Neural progenitor cell (in vitro differentiated cells): ENCODE results near the gene GTF2IRD2. TPM values are rescaled to one million over a fixed set of nuclear protein-coding genes. Genes with fewer than 3 reads are reported as not detected.
"Not testable (repeated sequence)": the region's sequence is repeated elsewhere in the genome, so short reads cannot be mapped to it uniquely, and the experiment has no call there.

Source experiments
- DNase-seq: peaks from one replicate; pipeline ENCODE4 v3.0.0-alpha.2; 2016; ENCODE audit warnings: low spot score
- H2AFZ ChIP-seq: fragments of 200-600 bp; sonication (generic); replicated peaks from 2 replicates; pipeline ENCODE4 v1.6.1; 2016; ENCODE audit warnings: antibody characterized with exemption
- H3F3A ChIP-seq: fragments of 200-600 bp; sonication (generic); 2 replicates; pipeline ENCODE4 v1.6.1; 2016; ENCODE audit warnings: antibody characterized with exemption, low read depth
- H3K27ac ChIP-seq: fragments of 200-600 bp; sonication (generic); 2 replicates; pipeline ENCODE4 v1.5.1; 2016; ENCODE audit warnings: mild to moderate bottlenecking
- H3K27me3 ChIP-seq: fragments of 200-600 bp; sonication (generic); 2 replicates; pipeline ENCODE4 v1.6.1; 2016; ENCODE audit warnings: mild to moderate bottlenecking, moderate library complexity
- H3K36me3 ChIP-seq: fragments of 200-600 bp; sonication (generic); 2 replicates; pipeline ENCODE4 v1.5.1; 2016
- H3K4me1 ChIP-seq: fragments of 200-600 bp; sonication (generic); 2 replicates; pipeline ENCODE4 v1.6.1; 2016; ENCODE audit warnings: mixed run types
- H3K4me2 ChIP-seq: fragments of 200-600 bp; sonication (generic); 2 replicates; pipeline ENCODE4 v1.6.1; 2016
- H3K4me3 ChIP-seq: fragments of 200-600 bp; sonication (generic); 2 replicates; pipeline ENCODE4 v1.5.1; 2016
- H3K79me2 ChIP-seq: fragments of 200-600 bp; sonication (generic); 2 replicates; pipeline ENCODE4 v1.6.1; 2016; ENCODE audit warnings: low read depth
- H3K9ac ChIP-seq: fragments of 200-600 bp; sonication (generic); 2 replicates; pipeline ENCODE4 v1.6.1; 2016
- H3K9me3 ChIP-seq: fragments of 200-600 bp; sonication (generic); 2 replicates; pipeline ENCODE4 v1.5.1; 2016; ENCODE audit warnings: low read depth
- H4K20me1 ChIP-seq: fragments of 200-600 bp; sonication (generic); 2 replicates; pipeline ENCODE4 v1.6.1; 2016; ENCODE audit warnings: low read depth
- H3K27ac Mint-ChIP-seq: 3 replicates; pipeline ENCODE4 v1.8.0; 2021; ENCODE audit warnings: mixed read lengths
- H3K27me3 Mint-ChIP-seq: 2 replicates; pipeline ENCODE4 v1.8.0; 2022; ENCODE audit warnings: low read depth, mild to moderate bottlenecking, inconsistent platforms, moderate library complexity, mixed read lengths; ENCODE audit not compliant: insufficient read depth
- H3K36me3 Mint-ChIP-seq: 3 replicates; pipeline ENCODE4 v1.8.0; 2021; ENCODE audit warnings: mixed read lengths
- H3K4me1 Mint-ChIP-seq: 3 replicates; pipeline ENCODE4 v1.8.0; 2021; ENCODE audit warnings: mixed read lengths
- H3K4me3 Mint-ChIP-seq: 3 replicates; pipeline ENCODE4 v1.8.0; 2021; ENCODE audit warnings: mild to moderate bottlenecking, moderate library complexity, mixed read lengths
- H3K9me3 Mint-ChIP-seq: 3 replicates; pipeline ENCODE4 v1.8.0; 2020; ENCODE audit warnings: mixed read lengths
- small RNA-seq: library from RNA; depleted of rRNA; stranded (forward); fragments of <200 nt; gene quantifications from one replicate; pipeline ENCODE3, GENCODE V24; 2015
- total RNA-seq: library from RNA; depleted of rRNA; stranded (reverse); fragments of >200 nt; gene quantifications from 2 replicates; pipeline ENCODE4 v1.2.3, GENCODE V29; 2015; ENCODE audit warnings: low replicate concordance

Gene GTF2IRD2
- total RNA-seq, 1 donor from 2014 or later: 4.1 TPM

- H3K27ac Mint-ChIP-seq, H3K4me3 Mint-ChIP-seq, H3K4me1 ChIP-seq: not testable (repeated sequence)
Measured at GRCh38 chr7:74758268-74758667, 93.1 kb downstream of the GTF2IRD2 start.

GRCh38 chr7:74756673-74757072, 94.7 kb downstream of the GTF2IRD2 start:
- H3K27ac Mint-ChIP-seq, H3K4me1 Mint-ChIP-seq, H3F3A ChIP-seq, H3K9ac ChIP-seq, H3K9me3 ChIP-seq, H3K4me3 ChIP-seq, H3K27ac ChIP-seq, H3K27me3 ChIP-seq, DNase-seq, H4K20me1 ChIP-seq, H3K4me3 Mint-ChIP-seq, H2AFZ ChIP-seq, H3K4me1 ChIP-seq, H3K9me3 Mint-ChIP-seq, H3K4me2 ChIP-seq, H3K36me3 ChIP-seq, H3K27me3 Mint-ChIP-seq, H3K79me2 ChIP-seq, H3K36me3 Mint-ChIP-seq: not testable (repeated sequence)

More at GRCh38 chr7:74758268-74758667, 93.1 kb downstream of the GTF2IRD2 start:
- not testable (repeated sequence) for H3K27me3 Mint-ChIP-seq, H3K36me3 Mint-ChIP-seq, H3K9me3 Mint-ChIP-seq, H4K20me1 ChIP-seq, H3K9me3 ChIP-seq, H3F3A ChIP-seq, H3K4me3 ChIP-seq, H3K4me1 Mint-ChIP-seq, H3K27ac ChIP-seq, H3K4me2 ChIP-seq, H2AFZ ChIP-seq, H3K79me2 ChIP-seq, H3K9ac ChIP-seq, H3K27me3 ChIP-seq, DNase-seq, H3K36me3 ChIP-seq

GRCh38 chr7:74753921-74754482, 97.4 kb downstream of the GTF2IRD2 start:
- not testable (repeated sequence) for H2AFZ ChIP-seq, H3K27ac ChIP-seq, H4K20me1 ChIP-seq, H3K79me2 ChIP-seq, H3K4me1 ChIP-seq, H3K4me2 ChIP-seq, H3K4me3 Mint-ChIP-seq, H3K27me3 Mint-ChIP-seq, H3K9ac ChIP-seq, H3K27ac Mint-ChIP-seq, DNase-seq, H3K9me3 ChIP-seq, H3K4me1 Mint-ChIP-seq, H3K36me3 ChIP-seq, H3K9me3 Mint-ChIP-seq, H3K4me3 ChIP-seq, H3K36me3 Mint-ChIP-seq, H3F3A ChIP-seq, H3K27me3 ChIP-seq

Small RNAs within 50 kb of the gene (small RNA-seq; reads per million reads assigned to genes)
- gene RF00019: not detected

Other genes starting within 250 kb of the GTF2IRD2 start
- gene GTF2I, start 193.9 kb downstream of the GTF2IRD2 start, total RNA-seq: 256 and 310 TPM in 2 replicates
- not detected in 2 replicates for gene NCF1, start 77.6 kb downstream of the GTF2IRD2 start, total RNA-seq
- 11.7 and 24.9 TPM in 2 replicates for gene CASTOR2, start 113.1 kb upstream of the GTF2IRD2 start, total RNA-seq
- gene RCC1L, start 222.2 kb upstream of the GTF2IRD2 start, total RNA-seq: 27.7 and 61.0 TPM in 2 replicates
- gene GTF2IRD2B, start 241.0 kb upstream of the GTF2IRD2 start, total RNA-seq: 10.3 and 19.9 TPM in 2 replicates